Measurements from ENCODE around the gene LYPLAL1. TPM values are rescaled to one million over a fixed set of nuclear protein-coding genes. Genes with fewer than 3 reads are reported as not detected.

LYPLAL1 gene
- total RNA-seq, 1 experiment from 2014 or later, result 21.1 TPM

- Histone ChIP-seq H3K9ac (ENCODE audit: extremely low read depth, insufficient read length, low read length) (no peak overlapping the region), H4K20me1 (ENCODE audit: control insufficient read depth, insufficient read depth, insufficient read length) (no peaks in the 10 kb centered on the region), H2AFZ (ENCODE audit: low read length) (no peak overlapping the region), H4K8ac (replicated peaks; ENCODE audit: insufficient read length, low read depth, low read length) (no peak overlapping the region), H3K23me2 (ENCODE audit: insufficient read length, low read depth, low read length, poor library complexity, severe bottlenecking) (peaks cover 9% of the 10 kb centered on the region), H2AK5ac (ENCODE audit: insufficient read length, low read length) (no peak overlapping the region), H2BK120ac (ENCODE audit: low read depth, low read length, poor library complexity, severe bottlenecking) (no peak overlapping the region), H2BK12ac (ENCODE audit: insufficient read length, low read depth, low read length) (no peak overlapping the region), H3K56ac (ENCODE audit: insufficient read length, low read depth, low read length) (no peak overlapping the region), H3K79me1 (ENCODE audit: insufficient read depth, low read depth, low read length, poor library complexity, severe bottlenecking) (no peaks in the 10 kb centered on the region), H3K18ac (ENCODE audit: insufficient read length, low read depth, low read length) (no peak overlapping the region), H4K91ac (ENCODE audit: insufficient read length, low read depth, low read length) (no peak overlapping the region), H3K27me3 (ENCODE audit: insufficient read depth, low read length) (no peaks in the 10 kb centered on the region), H3K79me2 (ENCODE audit: insufficient read depth, low read length) (no peaks in the 10 kb centered on the region), H4K5ac (ENCODE audit: insufficient read length, low read depth, low read length) (no peak overlapping the region), H3K27ac (ENCODE audit: insufficient read length, low read depth, low read length) (no peak overlapping the region), H2BK15ac (ENCODE audit: low read depth, low read length) (no peak overlapping the region), H3K9me3 (ENCODE audit: control insufficient read depth, low read depth, low read length) (no peaks in the 10 kb centered on the region), H2BK20ac (ENCODE audit: low read depth, low read length, poor library complexity, severe bottlenecking) (no peak overlapping the region), H3K4ac (ENCODE audit: low read depth, low read length) (no peak overlapping the region), H3K23ac (ENCODE audit: insufficient read length, low read depth, low read length) (no peak overlapping the region), H3T11ph (ENCODE audit: low read length) (no peak overlapping the region), H3K14ac (ENCODE audit: insufficient read depth, low read length) (no peak overlapping the region), H3K4me1 (ENCODE audit: insufficient read depth, low read length) (no peaks in the 10 kb centered on the region), H3K4me2 (ENCODE audit: insufficient read depth, insufficient read length, low read length) (no peak overlapping the region), H2BK5ac (ENCODE audit: insufficient read length, low read length) (no peak overlapping the region)
- no CpG with 5 or more reads among the region's 3 CpGs for WGBS (ENCODE audit: extremely low coverage, insufficient read length, low lambda C conversion rate)
- no peak for TF ChIP-seq CTCF (conservative IDR thresholded peaks at IDR 0.05)
- no peaks in the 10 kb centered on the region for H3K27me3 Mint-ChIP-seq (ENCODE audit: low read depth)
- no peak overlapping the region for H3K27ac Mint-ChIP-seq
- H3K36me3 Mint-ChIP-seq (ENCODE audit: insufficient read depth in 1 of 3, low read depth in 3 of 3), result peaks cover 0 to 9% (median 2%) of the 10 kb centered on the region in 3 experiments; a peak in 1 of 7 replicates
- no peaks in the 10 kb centered on the region; a peak in 2 of 5 replicates for H3K9me3 Mint-ChIP-seq
- H3K4me1 Mint-ChIP-seq, result peaks cover 24% of the 10 kb centered on the region in 2 experiments
- no peak for DNase-seq
- H3K4me3 Mint-ChIP-seq, result no peak overlapping the region
These were observed 3.7 kb downstream of the LYPLAL1 start for GRCh38 chr1:219177363-219177762.
